HepG2 (cell line): ENCODE results near the gene RCE1. TPM values are rescaled to one million over a fixed set of nuclear protein-coding genes. Genes with fewer than 3 reads are reported as not detected.

Experiments used
- CEBPB ChIP-seq: IDR thresholded peaks from 2 replicates; pipeline ENCODE4 v1.6.1; 2011; ENCODE audit warnings: low read depth, low read length, improper control_type of control experiment, borderline replicate concordance
- GTF2F1 ChIP-seq: fragments of 150-350 bp; IDR thresholded peaks from 2 replicates; pipeline ENCODE4 v1.6.1; 2014; ENCODE audit warnings: low read length
- HIC2 ChIP-seq: sonication (generic); formaldehyde crosslinking; IDR thresholded peaks from 2 replicates; pipeline ENCODE4 v1.9.0; 2022; ENCODE audit warnings: low read depth, missing genetic modification reagents
- SMYD3 ChIP-seq: sonication (generic); formaldehyde crosslinking; IDR thresholded peaks from 2 replicates; pipeline ENCODE4 v1.8.1; 2023; ENCODE audit warnings: mild to moderate bottlenecking, missing genetic modification reagents
- SP5 ChIP-seq: IDR thresholded peaks from 2 replicates; pipeline ENCODE4 v1.6.1; 2016; ENCODE audit warnings: low read depth, borderline replicate concordance
- U2AF2 ChIP-seq: fragments of 200-400 bp; formaldehyde crosslinking; IDR thresholded peaks from 2 replicates; pipeline ENCODE4 v1.6.1; 2017; ENCODE audit warnings: low read depth, mild to moderate bottlenecking, low read length
- YEATS4 ChIP-seq: sonication (generic); formaldehyde crosslinking; IDR thresholded peaks from 2 replicates; pipeline ENCODE4 v1.4.0; 2020; ENCODE audit warnings: missing genetic modification reagents, borderline replicate concordance
- ZNF407 ChIP-seq: sonication (generic); formaldehyde crosslinking; IDR thresholded peaks from one replicate; pipeline ENCODE4 v1.5.1; 2020; ENCODE audit warnings: mild to moderate bottlenecking, missing genetic modification reagents; ENCODE audit errors: not compliant biosample characterization
- ZSCAN22 ChIP-seq: sonication (generic); formaldehyde crosslinking; IDR thresholded peaks from 2 replicates; pipeline ENCODE4 v1.4.0; 2020; ENCODE audit warnings: mild to moderate bottlenecking, missing genetic modification reagents
- polyA plus RNA-seq, 8 experiments: library from polyadenylated mRNA; depleted of rRNA in 3 of 8; stranded (reverse) in 7 of 8; unstranded in 1 of 8; fragments of >200 nt; fragmentation: Illumina TruSeq in 4 of 8; extraction: Trizol in 4 of 8; gene quantifications; 2 replicates each; pipeline versions ENCODE4 v1.2.1 to v1.2.3, GENCODE V29; 2011 to 2016; ENCODE audit warnings: low read depth in 4 of 8, missing spikeins in 1 of 8, mixed read lengths in 1 of 8; ENCODE audit not compliant: insufficient read depth in 1 of 8
- total RNA-seq, 5 experiments: library from RNA; depleted of rRNA; stranded (reverse); fragments of >200 nt; fragmentation: Illumina TruSeq; extraction: Trizol; gene quantifications; 2 replicates each; pipeline ENCODE4 v1.2.3, GENCODE V29; 2016; ENCODE audit warnings: low read depth in 1 of 5
- TF ChIP-seq, protein P1 (sequence below): sonication (generic); formaldehyde crosslinking; IDR thresholded peaks from 2 replicates; pipeline ENCODE4 v1.4.0; 2020; ENCODE audit warnings: missing genetic modification reagents
- TF ChIP-seq, protein P2 (sequence below): sonication (generic); formaldehyde crosslinking; IDR thresholded peaks from 2 replicates; pipeline ENCODE4 v1.5.1; 2020; ENCODE audit warnings: mild to moderate bottlenecking, missing genetic modification reagents, borderline replicate concordance

The RCE1 gene
- total and polyA plus RNA-seq, 2 of the 13 experiments (the other 11 are each of a cell fraction or from before 2014, with no cell fraction given): 22.2 to 22.4 TPM

GRCh38 chr11:66820901-66821300 lies 22.3 kb upstream of the RCE1 start (continued):
- TF ChIP-seq, protein P1, sequence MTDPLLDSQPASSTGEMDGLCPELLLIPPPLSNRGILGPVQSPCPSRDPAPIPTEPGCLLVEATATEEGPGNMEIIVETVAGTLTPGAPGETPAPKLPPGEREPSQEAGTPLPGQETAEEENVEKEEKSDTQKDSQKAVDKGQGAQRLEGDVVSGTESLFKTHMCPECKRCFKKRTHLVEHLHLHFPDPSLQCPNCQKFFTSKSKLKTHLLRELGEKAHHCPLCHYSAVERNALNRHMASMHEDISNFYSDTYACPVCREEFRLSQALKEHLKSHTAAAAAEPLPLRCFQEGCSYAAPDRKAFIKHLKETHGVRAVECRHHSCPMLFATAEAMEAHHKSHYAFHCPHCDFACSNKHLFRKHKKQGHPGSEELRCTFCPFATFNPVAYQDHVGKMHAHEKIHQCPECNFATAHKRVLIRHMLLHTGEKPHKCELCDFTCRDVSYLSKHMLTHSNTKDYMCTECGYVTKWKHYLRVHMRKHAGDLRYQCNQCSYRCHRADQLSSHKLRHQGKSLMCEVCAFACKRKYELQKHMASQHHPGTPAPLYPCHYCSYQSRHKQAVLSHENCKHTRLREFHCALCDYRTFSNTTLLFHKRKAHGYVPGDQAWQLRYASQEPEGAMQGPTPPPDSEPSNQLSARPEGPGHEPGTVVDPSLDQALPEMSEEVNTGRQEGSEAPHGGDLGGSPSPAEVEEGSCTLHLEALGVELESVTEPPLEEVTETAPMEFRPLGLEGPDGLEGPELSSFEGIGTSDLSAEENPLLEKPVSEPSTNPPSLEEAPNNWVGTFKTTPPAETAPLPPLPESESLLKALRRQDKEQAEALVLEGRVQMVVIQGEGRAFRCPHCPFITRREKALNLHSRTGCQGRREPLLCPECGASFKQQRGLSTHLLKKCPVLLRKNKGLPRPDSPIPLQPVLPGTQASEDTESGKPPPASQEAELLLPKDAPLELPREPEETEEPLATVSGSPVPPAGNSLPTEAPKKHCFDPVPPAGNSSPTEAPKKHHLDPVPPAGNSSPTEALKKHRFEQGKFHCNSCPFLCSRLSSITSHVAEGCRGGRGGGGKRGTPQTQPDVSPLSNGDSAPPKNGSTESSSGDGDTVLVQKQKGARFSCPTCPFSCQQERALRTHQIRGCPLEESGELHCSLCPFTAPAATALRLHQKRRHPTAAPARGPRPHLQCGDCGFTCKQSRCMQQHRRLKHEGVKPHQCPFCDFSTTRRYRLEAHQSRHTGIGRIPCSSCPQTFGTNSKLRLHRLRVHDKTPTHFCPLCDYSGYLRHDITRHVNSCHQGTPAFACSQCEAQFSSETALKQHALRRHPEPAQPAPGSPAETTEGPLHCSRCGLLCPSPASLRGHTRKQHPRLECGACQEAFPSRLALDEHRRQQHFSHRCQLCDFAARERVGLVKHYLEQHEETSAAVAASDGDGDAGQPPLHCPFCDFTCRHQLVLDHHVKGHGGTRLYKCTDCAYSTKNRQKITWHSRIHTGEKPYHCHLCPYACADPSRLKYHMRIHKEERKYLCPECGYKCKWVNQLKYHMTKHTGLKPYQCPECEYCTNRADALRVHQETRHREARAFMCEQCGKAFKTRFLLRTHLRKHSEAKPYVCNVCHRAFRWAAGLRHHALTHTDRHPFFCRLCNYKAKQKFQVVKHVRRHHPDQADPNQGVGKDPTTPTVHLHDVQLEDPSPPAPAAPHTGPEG (CRISPR knock-in tag): no peak
- TF ChIP-seq SP5 (no peak), GTF2F1 (no peak), YEATS4 (CRISPR knock-in tag) (no peak), ZNF407 (CRISPR knock-in tag) (no peak), CEBPB (no peak), HIC2 (CRISPR knock-in tag) (no peak), SMYD3 (CRISPR knock-in tag) (no peak), U2AF2 (no peak), ZSCAN22 (no peak)
- TF ChIP-seq, protein P2, sequence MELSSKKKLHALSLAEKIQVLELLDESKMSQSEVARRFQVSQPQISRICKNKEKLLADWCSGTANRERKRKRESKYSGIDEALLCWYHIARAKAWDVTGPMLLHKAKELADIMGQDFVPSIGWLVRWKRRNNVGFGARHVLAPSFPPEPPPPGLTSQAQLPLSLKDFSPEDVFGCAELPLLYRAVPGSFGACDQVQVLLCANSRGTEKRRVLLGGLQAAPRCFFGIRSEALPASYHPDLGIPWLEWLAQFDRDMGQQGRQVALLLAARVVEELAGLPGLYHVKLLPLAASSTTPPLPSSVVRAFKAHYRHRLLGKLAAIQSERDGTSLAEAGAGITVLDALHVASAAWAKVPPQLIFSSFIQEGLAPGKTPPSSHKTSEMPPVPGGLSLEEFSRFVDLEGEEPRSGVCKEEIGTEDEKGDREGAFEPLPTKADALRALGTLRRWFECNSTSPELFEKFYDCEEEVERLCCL: no peak
